G401 (cell line): ENCODE data around the gene KATNB1. TPM values are rescaled to one million over a fixed set of nuclear protein-coding genes. Genes with fewer than 3 reads are reported as not detected.

Experiments
- DNase-seq: peaks from one replicate; pipeline ENCODE4 v3.0.0-alpha.2; 2015; ENCODE audit warnings: low spot score
- in situ Hi-C: cut with HindIII; loops from 2 replicates; pipeline ENCODE4 v1.10.0; 2016; ENCODE audit warnings: low sequenced_read_pairs, mixed read lengths
- total RNA-seq: library from RNA; depleted of rRNA; stranded (reverse); fragments of >200 nt; shearing (Covaris generic); gene quantifications from 2 replicates; pipeline ENCODE4 v1.2.3, GENCODE V29; 2014; rRNA removed

KATNB1 gene
- total RNA-seq, 1 experiment from 2014 or later = 55.6 TPM

- DNase-seq = no peak
- in situ Hi-C loops = loop anchor here (5.0 kb wide), 1 partner anchor 41 kb away; no protein-coding TSS in a partner anchor
Measured at GRCh38 chr16:57798267-57798810, 62.8 kb downstream of the KATNB1 start.

GRCh38 chr16:57798953-57799599, 63.5 kb downstream of the KATNB1 start:
- in situ Hi-C loops = loop anchor here (5.0 kb wide), 1 partner anchor 42 kb away; no protein-coding TSS in a partner anchor
- DNase-seq = no peak

- in situ Hi-C loops = loop anchor here (5.0 kb wide), 1 partner anchor 42 kb away; no protein-coding TSS in a partner anchor
Measured at GRCh38 chr16:57799600-57800199, 64.1 kb downstream of the KATNB1 start.

GRCh38 chr16:57800200-57801097, 64.9 kb downstream of the KATNB1 start:
- DNase-seq = no peak
- in situ Hi-C loops = no loop called here

More at GRCh38 chr16:57799600-57800199, 64.1 kb downstream of the KATNB1 start:
- no peak for DNase-seq

GRCh38 chr16:57801098-57801808, 65.7 kb downstream of the KATNB1 start:
- no peak for DNase-seq
- in situ Hi-C loops = no loop called here

GRCh38 chr16:57801809-57802340, 66.3 kb downstream of the KATNB1 start:
- in situ Hi-C loops = no loop called here

GRCh38 chr16:57802341-57803133, 67.0 kb downstream of the KATNB1 start, which contains the start of gene KIFC3:
Gene KIFC3 (minus strand): TSS chr16:57802491. CDS start chr16:57798243, 4,248 bp downstream.
- in situ Hi-C loops = no loop called here
- peak; percentile 30 for DNase-seq

More at GRCh38 chr16:57801809-57802340, 66.3 kb downstream of the KATNB1 start:
- no peak for DNase-seq

- in situ Hi-C loops = no loop called here
- DNase-seq = no peak
Measured at GRCh38 chr16:57803134-57803990, 67.8 kb downstream of the KATNB1 start.

- no peak for DNase-seq
Measured at GRCh38 chr16:57804111-57804837, 68.7 kb downstream of the KATNB1 start.

GRCh38 chr16:57805176-57805575, 69.6 kb downstream of the KATNB1 start:
- in situ Hi-C loops = no loop called here
- no peak for DNase-seq

More at GRCh38 chr16:57804111-57804837, 68.7 kb downstream of the KATNB1 start:
- in situ Hi-C loops = no loop called here

Other genes starting within 250 kb of the KATNB1 start
- 33.7 and 45.5 TPM in 2 replicates for gene DOK4, start 249.3 kb upstream of the KATNB1 start, total RNA-seq
- 25.0 and 26.7 TPM in 2 replicates for gene CCDC102A, start 199.2 kb upstream of the KATNB1 start, total RNA-seq
- gene ADGRG5, start 193.1 kb upstream of the KATNB1 start, total RNA-seq = not detected in 2 replicates
- 4.1 and 5.5 TPM in 2 replicates for gene ADGRG1, start 107.1 kb upstream of the KATNB1 start, total RNA-seq
- gene ADGRG3, start 67.5 kb upstream of the KATNB1 start, total RNA-seq = not detected in 2 replicates
- 0.37 TPM in 1 of 2 replicates, not detected in the other for gene DRC7, start 41.0 kb upstream of the KATNB1 start, total RNA-seq
- gene KIFC3, start 66.7 kb downstream of the KATNB1 start, total RNA-seq = 44.3 and 53.5 TPM in 2 replicates
- not detected in 2 replicates for gene CNGB1, start 235.4 kb downstream of the KATNB1 start, total RNA-seq